ENCODE data around the gene RPS3A.

- TF ChIP-seq POLR2A (IDR thresholded peaks at IDR 0.05) (no peak), CTCF (IDR thresholded peaks at IDR 0.05) (no peak)
Observed at GRCh38 chr4:151067316-151067970, 32.0 kb upstream of the RPS3A start.
